HG03196 (cell line): ENCODE data around the gene FKBP7.
"Not testable (repeated sequence)": the region's sequence is repeated elsewhere in the genome, so short reads cannot be mapped to it uniquely, and the experiment has no call there.

Source experiments
- ATAC-seq: cut with Tn5 transposase; IDR thresholded peaks from one replicate; pipeline ENCODE4 v1.9.1; 2021; ENCODE audit not compliant: unreplicated experiment

The FKBP7 gene

GRCh38 chr2:178491612-178492011 is 13.2 kb upstream of the FKBP7 start:
- ATAC-seq, result no peak

GRCh38 chr2:178485356-178485755 is 7.0 kb upstream of the FKBP7 start:
- no peak for ATAC-seq

DNA sequence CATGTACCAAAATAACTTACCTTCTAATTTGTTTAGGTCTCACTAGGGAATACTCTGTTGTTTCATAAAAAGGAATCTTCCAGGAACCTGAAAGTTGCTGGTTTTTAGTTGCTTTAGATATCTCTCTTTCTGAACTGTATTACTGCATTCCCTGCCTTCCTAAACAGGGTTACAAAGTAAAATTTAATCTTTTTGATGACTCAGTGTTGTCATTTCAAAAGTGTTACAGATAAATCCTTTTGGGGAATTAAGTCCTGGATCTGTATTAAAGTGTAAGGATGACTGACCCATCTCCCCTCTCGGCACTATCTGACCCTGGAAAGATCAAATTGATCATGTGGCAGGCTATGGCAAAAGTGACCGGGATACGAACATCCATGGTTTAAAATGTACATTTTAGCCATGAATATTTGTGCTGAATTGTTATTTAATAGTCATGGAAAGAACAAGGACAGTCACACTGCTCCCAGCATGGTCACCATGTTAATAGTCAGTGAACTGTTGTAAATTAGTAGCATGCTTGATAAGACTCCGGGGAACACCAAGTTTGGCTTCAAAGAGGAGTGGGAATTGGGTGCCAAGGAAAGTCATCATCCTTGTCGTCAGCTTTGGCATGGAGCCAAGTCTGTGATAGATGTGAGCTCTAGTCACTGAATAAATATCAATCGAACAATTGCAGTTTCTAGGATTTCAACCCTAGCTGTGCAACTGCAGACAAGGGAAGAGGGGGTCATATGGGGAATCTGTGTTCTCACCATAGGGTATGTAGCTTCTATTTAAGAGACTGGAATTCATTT is 6.0 kb upstream of the FKBP7 start:
- no peak for ATAC-seq

DNA sequence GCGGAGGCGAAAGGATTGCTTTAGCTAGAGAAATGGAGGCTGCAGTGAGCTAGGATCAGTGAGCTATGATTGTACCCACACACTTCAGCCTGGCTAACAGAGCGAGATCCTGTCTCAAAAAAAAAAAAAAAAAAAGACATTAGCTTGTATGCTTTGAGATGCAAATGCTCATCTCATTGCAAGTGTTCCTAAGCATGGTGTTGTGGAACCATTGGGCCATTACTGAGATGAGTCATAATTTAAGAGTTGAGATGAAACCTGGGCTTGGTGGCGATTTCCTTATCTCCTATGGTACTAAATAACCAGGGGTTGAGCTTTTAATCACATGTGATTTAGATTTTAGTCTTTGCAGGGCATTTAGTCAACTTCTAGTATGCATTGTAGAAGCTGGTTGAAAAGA is 4.0 kb upstream of the FKBP7 start:
- peak; percentile 27 for ATAC-seq

DNA sequence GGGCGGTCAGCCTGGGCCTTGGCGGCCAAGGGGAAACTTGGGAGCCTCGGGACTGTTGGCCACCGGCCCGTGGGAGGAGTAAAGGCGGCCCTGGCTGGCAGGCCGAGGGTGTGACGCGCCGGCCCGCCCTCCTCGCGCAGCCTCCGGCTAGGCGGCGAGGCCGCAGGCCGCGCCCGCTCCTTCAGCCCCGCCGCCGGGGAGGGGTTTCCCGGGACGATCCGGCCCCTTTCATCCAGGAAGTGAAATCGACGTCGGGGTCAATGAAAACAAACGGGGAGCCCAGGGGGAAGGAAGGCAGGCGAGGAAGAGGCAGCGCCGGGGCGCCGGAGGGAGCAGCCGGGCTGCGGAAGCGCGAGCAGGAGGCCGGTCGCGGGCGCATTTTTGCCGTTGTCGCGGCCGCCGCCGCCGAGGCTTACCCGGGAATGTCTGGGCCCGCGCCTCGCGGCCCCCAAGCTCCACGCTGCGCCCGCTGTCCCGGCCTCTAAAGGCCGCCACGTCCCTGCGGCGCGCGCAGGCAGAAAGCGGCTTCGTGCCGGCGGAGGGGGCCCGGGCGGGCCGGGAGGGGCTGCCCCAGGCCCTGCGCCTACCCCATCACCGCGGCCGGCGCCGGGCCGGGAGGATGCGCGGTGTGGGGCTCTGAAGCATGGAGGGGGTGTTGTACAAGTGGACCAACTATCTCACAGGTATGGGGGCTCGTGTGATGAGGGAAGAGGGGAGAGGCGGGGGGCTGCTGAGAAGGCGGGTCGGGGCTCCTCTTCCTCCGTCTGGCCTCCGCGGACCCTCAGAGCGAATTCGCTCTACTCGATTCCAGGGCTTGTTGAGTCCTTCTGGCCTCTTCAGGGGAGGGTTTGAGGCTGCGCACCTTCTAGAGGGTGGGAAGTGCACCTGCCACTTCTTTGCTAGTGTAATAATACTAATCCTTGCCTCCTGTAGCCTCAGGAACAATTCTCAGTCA is 2.1 kb upstream of the FKBP7 start, which contains the start of gene PLEKHA3:
PLEKHA3 (plus strand) TSS at position 231 of the 955 bp plus-strand sequence; CDS start at position 644, 413 bp downstream.
- ATAC-seq, result peak; percentile 71

- no peak for ATAC-seq
Measured at GRCh38 chr2:178479758-178480226, 1.4 kb upstream of the FKBP7 start.

GRCh38 chr2:178479275-178479616 is 846 bp upstream of the FKBP7 start:
- no peak for ATAC-seq

- no peak for ATAC-seq
Measured at GRCh38 chr2:178478130-178478438, 316 bp downstream of the FKBP7 start.

- no peak for ATAC-seq
Measured at GRCh38 chr2:178477443-178478129, 814 bp downstream of the FKBP7 start.

DNA sequence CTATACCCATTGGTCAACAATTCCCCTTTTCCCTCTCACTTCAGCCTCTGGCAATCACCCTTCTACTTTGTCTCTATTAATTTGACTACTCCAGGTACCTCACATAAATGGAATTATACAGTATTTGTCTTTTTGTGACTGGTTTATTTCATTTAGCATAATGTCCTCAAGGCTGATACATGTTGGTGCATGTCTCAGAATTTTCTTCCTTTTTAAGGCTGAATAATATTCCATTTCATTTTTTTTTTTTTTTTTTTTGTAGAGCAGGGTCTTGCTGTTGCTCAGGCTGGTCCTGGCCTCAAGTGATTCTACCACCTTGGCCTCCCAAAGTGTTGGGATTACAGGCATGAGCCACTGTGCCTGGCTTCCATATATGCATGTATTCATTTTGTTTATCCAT is 1.9 kb downstream of the FKBP7 start:
- no peak for ATAC-seq

DNA sequence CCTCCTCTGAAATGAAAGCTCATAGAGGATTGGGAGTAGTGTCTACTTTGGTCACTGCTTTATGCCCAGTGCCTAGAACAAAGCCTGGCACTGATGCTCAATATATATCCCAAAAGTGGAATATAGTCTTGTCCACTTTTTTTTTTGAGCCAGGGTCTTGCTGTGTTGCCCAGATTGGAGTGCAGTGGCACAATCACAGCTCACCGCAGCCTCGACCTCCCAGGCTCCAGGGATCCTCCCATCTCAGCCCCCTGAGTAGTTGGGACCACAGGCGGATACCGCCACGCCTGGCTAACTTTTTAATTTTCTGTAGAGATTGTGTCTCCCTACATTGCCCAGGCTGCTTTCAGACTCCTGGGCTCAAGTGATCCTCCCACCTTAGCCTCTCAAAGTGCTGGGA is 3.8 kb downstream of the FKBP7 start:
- no peak for ATAC-seq

- no peak for ATAC-seq
Measured at GRCh38 chr2:178473931-178474330, 4.5 kb downstream of the FKBP7 start.

- no peak for ATAC-seq
Measured at GRCh38 chr2:178473373-178473772, 5.0 kb downstream of the FKBP7 start.

GRCh38 chr2:178471313-178471712 is 7.1 kb downstream of the FKBP7 start:
- not testable (repeated sequence) for ATAC-seq

- ATAC-seq, result no peak
Measured at GRCh38 chr2:178469219-178469849, 9.1 kb downstream of the FKBP7 start.

GRCh38 chr2:178457390-178457886 is 21.0 kb downstream of the FKBP7 start:
- ATAC-seq, result no peak

- ATAC-seq, result no peak
Measured at GRCh38 chr2:178455947-178456346, 22.5 kb downstream of the FKBP7 start.

GRCh38 chr2:178452870-178453269 is 25.5 kb downstream of the FKBP7 start:
- ATAC-seq, result no peak

DNA sequence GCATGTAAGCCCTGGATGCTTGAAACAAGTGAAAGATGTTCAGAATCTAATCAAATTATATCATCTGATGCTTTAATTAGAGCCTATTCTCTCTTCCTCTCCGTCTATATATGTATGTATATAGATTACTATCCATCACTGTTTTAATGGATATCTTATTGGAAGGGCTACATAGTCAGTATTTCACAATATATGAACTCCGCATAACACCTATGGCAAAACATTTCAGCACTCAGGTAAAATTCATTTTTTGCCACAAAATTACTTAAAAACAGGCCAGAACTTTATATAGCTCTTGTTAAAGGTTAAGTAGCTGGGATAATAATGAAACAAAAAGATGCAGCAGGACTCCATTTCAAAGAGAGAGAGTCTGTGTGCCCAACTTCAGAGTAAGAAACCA is 26.1 kb downstream of the FKBP7 start:
- ATAC-seq, result no peak

GRCh38 chr2:178450774-178451525 is 27.4 kb downstream of the FKBP7 start, which contains the start of the genes PJVK and PRKRA:
TSS of gene PJVK (plus strand) at chr2:178451378. CDS start at chr2:178453410, 2,032 bp downstream.
TSS of gene PRKRA (minus strand) at chr2:178451175. CDS start at chr2:178451030, 145 bp downstream.
- peak; percentile 85 for ATAC-seq
